ENCODE measurements around the gene COG5.

The COG5 gene

GRCh38 chr7:107534139-107534538, 29.6 kb downstream of the COG5 start:
- Histone ChIP-seq H3K27ac (replicated peaks) (no peak overlapping the region), H3K27me3 (ENCODE audit: insufficient read depth, poor library complexity, severe bottlenecking) (no peaks in the 10 kb centered on the region), H3K4me3 (replicated peaks; ENCODE audit: insufficient read depth, low read length) (no peak overlapping the region)
- TF ChIP-seq CTCF (IDR thresholded peaks at IDR 0.05; ENCODE audit: insufficient read depth, low read length) = no peak
- no peak for TF ChIP-seq GABPA (IDR thresholded peaks at IDR 0.05; ENCODE audit: low read depth)
- no peak for TF ChIP-seq SPI1 (IDR thresholded peaks at IDR 0.05; ENCODE audit: borderline replicate concordance, low read depth)
- no peak for TF ChIP-seq POLR2AphosphoS5 (IDR thresholded peaks at IDR 0.05; ENCODE audit: low read depth)
- no peak for DNase-seq (ENCODE audit: low read depth in 1 of 2, low spot score in 1 of 2)

- no peak overlapping the region for H3K4me3 ChIP-seq (replicated peaks; ENCODE audit: insufficient read depth, low read length)
- TF ChIP-seq GABPA (IDR thresholded peaks at IDR 0.05; ENCODE audit: low read depth) (no peak), CTCF (IDR thresholded peaks at IDR 0.05; ENCODE audit: insufficient read depth, low read length) (no peak), SPI1 (IDR thresholded peaks at IDR 0.05; ENCODE audit: borderline replicate concordance, low read depth) (no peak)
- no peaks in the 10 kb centered on the region for H3K27me3 ChIP-seq (ENCODE audit: insufficient read depth, poor library complexity, severe bottlenecking)
- H3K27ac ChIP-seq (replicated peaks) = no peak overlapping the region
- DNase-seq (ENCODE audit: low read depth in 1 of 2, low spot score in 1 of 2) = no peak
Measured at GRCh38 chr7:107530751-107531150, 33.0 kb downstream of the COG5 start.

- no peaks in the 10 kb centered on the region for H3K27me3 ChIP-seq (ENCODE audit: insufficient read depth, poor library complexity, severe bottlenecking)
- no peak for TF ChIP-seq SPI1 (IDR thresholded peaks at IDR 0.05; ENCODE audit: borderline replicate concordance, low read depth)
- TF ChIP-seq GABPA (IDR thresholded peaks at IDR 0.05; ENCODE audit: low read depth) = no peak
- TF ChIP-seq REST (IDR thresholded peaks at IDR 0.05; ENCODE audit: insufficient replicate concordance, low read depth) = no peak
- no peak for TF ChIP-seq POLR2AphosphoS5 (IDR thresholded peaks at IDR 0.05; ENCODE audit: low read depth)
- TF ChIP-seq CTCF (IDR thresholded peaks at IDR 0.05; ENCODE audit: insufficient read depth, low read length) = no peak
- no peak overlapping the region for H3K4me3 ChIP-seq (replicated peaks; ENCODE audit: insufficient read depth, low read length)
- DNase-seq (ENCODE audit: low read depth in 1 of 2, low spot score in 1 of 2) = no peak
- H3K27ac ChIP-seq (replicated peaks) = no peak overlapping the region
Measured at GRCh38 chr7:107528461-107528860, 35.3 kb downstream of the COG5 start.

GRCh38 chr7:107527196-107527595, 36.5 kb downstream of the COG5 start:
- H3K4me3 ChIP-seq (replicated peaks; ENCODE audit: insufficient read depth, low read length) = no peak overlapping the region
- TF ChIP-seq GABPA (IDR thresholded peaks at IDR 0.05; ENCODE audit: low read depth) = no peak
- no peak for TF ChIP-seq SPI1 (IDR thresholded peaks at IDR 0.05; ENCODE audit: borderline replicate concordance, low read depth)
- TF ChIP-seq POLR2AphosphoS5 (IDR thresholded peaks at IDR 0.05; ENCODE audit: low read depth) = no peak
- no peak for TF ChIP-seq CTCF (IDR thresholded peaks at IDR 0.05; ENCODE audit: insufficient read depth, low read length)
- no peak for TF ChIP-seq REST (IDR thresholded peaks at IDR 0.05; ENCODE audit: insufficient replicate concordance, low read depth)
- H3K27me3 ChIP-seq (ENCODE audit: insufficient read depth, poor library complexity, severe bottlenecking) = no peaks in the 10 kb centered on the region
- H3K27ac ChIP-seq (replicated peaks) = no peak overlapping the region
- DNase-seq (ENCODE audit: low read depth in 1 of 2, low spot score in 1 of 2) = no peak
